ENCODE measurements around the gene CLGN.
A peak's percentile ranks its signal among the peaks of the same experiment; 100 is the strongest.

CLGN gene

GRCh38 chr4:140427106-140427918, at the start of gene CLGN:
CLGN (minus strand) TSS chr4:140427648; CDS start chr4:140413078, 14,570 bp downstream.
- TF ChIP-seq ZFP30 (CRISPR knock-in tag; IDR thresholded peaks at IDR 0.05), result no peak
- TF ChIP-seq ESRRG (CRISPR knock-in tag; IDR thresholded peaks at IDR 0.05), result no peak
- TF ChIP-seq ZNF8 (CRISPR knock-in tag; IDR thresholded peaks at IDR 0.05), result no peak
- TF ChIP-seq CSRNP3 (CRISPR knock-in tag; IDR thresholded peaks at IDR 0.05), result no peak
- no peak for TF ChIP-seq POU6F1 (CRISPR knock-in tag; IDR thresholded peaks at IDR 0.05; ENCODE audit: borderline replicate concordance, low read depth)
- no peak for TF ChIP-seq ZNF70 (CRISPR knock-in tag; IDR thresholded peaks at IDR 0.05)
- no peak for TF ChIP-seq ISL1 (CRISPR knock-in tag; IDR thresholded peaks at IDR 0.05)
- TF ChIP-seq ZC3H10 (CRISPR knock-in tag; IDR thresholded peaks at IDR 0.05), result no peak
- no peak for TF ChIP-seq PATZ1 (CRISPR knock-in tag; IDR thresholded peaks at IDR 0.05; ENCODE audit: borderline replicate concordance)
- TF ChIP-seq TSHZ2 (CRISPR knock-in tag; IDR thresholded peaks at IDR 0.05), result no peak
- no peak for TF ChIP-seq CREB5 (CRISPR knock-in tag; IDR thresholded peaks at IDR 0.05; ENCODE audit: low read depth)
- ATAC-seq, result peak; percentile 95

GRCh38 chr4:140472156-140472555, 44.7 kb upstream of the CLGN start:
- TF ChIP-seq ZNF8 (CRISPR knock-in tag; IDR thresholded peaks at IDR 0.05), result no peak
- TF ChIP-seq GLIS3 (CRISPR knock-in tag; IDR thresholded peaks at IDR 0.05), result no peak
- no peak for TF ChIP-seq ZFP3 (CRISPR knock-in tag; IDR thresholded peaks at IDR 0.05)
- no peak for TF ChIP-seq TCF4 (CRISPR knock-in tag; IDR thresholded peaks at IDR 0.05; ENCODE audit: borderline replicate concordance)
- TF ChIP-seq ZNF565 (CRISPR knock-in tag; conservative IDR thresholded peaks at IDR 0.05; ENCODE audit: low read depth), result no peak
- no peak for TF ChIP-seq PATZ1 (CRISPR knock-in tag; IDR thresholded peaks at IDR 0.05; ENCODE audit: borderline replicate concordance)
- no peak for TF ChIP-seq CSRNP3 (CRISPR knock-in tag; IDR thresholded peaks at IDR 0.05)
- ATAC-seq, result no peak
